ENCODE data around the gene HDAC4. TPM values are rescaled to one million over a fixed set of nuclear protein-coding genes. Genes with fewer than 3 reads are reported as not detected.

Gene HDAC4
- polyA plus RNA-seq, 5 donors = 7.9 to 11.8 (median 10.9) TPM

DNA sequence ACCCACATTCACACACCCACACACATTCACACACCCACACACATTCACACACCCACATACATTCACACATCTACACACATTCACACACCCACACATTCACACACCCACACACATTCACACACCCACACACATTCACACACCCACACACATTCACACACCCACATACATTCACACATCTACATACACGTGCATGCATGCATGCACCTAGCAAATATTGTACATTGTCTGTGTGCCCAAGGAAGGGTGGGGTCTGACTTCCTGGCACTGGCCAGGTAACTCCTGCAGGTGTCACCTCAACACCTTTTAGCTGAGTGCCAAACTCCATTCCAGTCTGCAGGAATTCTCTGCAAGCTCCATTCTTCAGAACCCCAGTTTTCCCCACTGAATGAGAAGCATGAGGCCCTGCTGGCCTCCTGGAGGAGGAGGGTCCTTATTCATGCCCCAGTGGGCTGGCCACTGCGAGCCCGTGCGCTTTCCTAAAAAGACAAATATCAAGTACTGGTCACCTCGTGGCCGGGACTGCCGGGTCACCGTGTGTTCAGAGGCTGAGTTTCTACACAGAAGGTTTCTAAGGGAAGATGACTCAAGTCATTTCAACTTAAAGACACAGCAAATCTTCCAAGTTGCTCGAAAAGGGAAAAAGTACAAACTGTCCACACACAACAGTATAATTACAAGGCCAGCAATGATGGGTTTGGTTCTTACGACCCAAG, 131.5 kb downstream of the HDAC4 start:
- DNase-seq = no peak

GRCh38 chr2:239268549-239268948, 132.3 kb downstream of the HDAC4 start:
- DNase-seq = no peak

DNA sequence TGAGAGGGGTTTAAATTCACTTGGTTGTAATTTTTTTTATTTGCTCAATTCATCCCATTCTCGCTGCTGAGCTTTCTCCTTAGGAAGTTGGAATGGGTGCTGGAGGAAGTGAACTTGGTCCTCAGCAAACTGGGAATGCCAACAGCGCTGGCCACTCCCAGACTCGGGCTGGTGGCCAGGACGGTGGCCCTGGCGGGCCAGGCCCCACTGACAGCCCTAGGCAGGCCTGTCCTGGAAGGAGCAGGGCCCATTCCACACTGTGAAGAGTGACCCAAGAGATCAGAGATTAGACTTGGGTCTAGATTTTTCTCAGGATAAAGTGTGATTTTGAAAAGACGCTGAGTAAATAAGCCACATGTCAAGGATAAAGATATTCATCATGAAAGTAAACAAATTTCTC, 132.7 kb downstream of the HDAC4 start:
- no peak for DNase-seq

GRCh38 chr2:239267288-239267951, 133.4 kb downstream of the HDAC4 start:
- peak; percentile 52 to 55 for DNase-seq

GRCh38 chr2:239266779-239267287, 134.0 kb downstream of the HDAC4 start:
- no peak for DNase-seq

- DNase-seq = no peak
These were observed 134.4 kb downstream of the HDAC4 start for GRCh38 chr2:239266434-239266766.

- DNase-seq = no peak
These were observed 135.0 kb downstream of the HDAC4 start for GRCh38 chr2:239265681-239266433.

DNA sequence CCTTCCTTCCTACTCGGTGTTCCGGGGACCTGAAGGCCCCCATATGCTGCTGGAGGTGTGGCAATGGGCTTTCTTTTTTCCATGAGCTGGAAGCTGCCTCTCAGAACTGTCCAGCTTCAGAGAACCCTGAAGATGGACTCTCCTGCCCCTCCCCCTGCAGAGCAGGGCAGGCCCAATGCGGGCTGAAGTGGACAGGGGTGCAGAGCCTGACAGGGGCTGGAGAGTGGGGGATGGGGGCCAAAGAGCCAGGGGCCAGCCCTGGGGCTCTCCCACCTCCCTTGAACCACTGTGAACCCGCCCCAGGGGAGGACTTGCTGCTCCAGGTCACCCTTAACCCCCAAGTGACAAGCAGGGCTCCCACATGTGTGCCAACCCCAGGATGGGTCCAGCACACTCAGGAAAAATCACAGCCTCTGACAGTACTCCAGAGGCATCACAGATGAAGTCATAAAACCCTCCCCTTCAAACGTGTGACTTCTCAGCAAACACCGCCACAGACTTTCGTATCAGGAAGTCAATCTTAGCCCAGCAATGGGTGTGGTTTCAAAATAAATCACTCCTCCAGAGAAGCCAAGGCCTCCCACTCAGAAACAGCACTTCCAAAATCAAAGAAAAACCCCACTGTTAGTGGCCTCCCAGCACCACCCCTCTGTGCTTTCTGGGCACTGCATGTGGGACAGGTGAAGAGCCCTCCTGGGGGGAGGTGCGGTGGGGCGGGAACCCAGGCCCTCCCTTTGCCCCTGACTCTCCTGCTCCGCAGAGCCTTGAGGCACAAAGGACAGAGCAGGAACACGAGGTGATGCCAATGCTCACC, 135.8 kb downstream of the HDAC4 start:
- DNase-seq = no peak

- DNase-seq = no peak
These were observed 136.4 kb downstream of the HDAC4 start for GRCh38 chr2:239264492-239264837.

- DNase-seq = no peak
These were observed 136.9 kb downstream of the HDAC4 start for GRCh38 chr2:239263669-239264491.

GRCh38 chr2:239263231-239263630, 137.6 kb downstream of the HDAC4 start:
- no peak for DNase-seq

- DNase-seq = no peak
These were observed 138.2 kb downstream of the HDAC4 start for GRCh38 chr2:239262484-239263230.

- DNase-seq = no peak
These were observed 138.9 kb downstream of the HDAC4 start for GRCh38 chr2:239261796-239262483.

DNA sequence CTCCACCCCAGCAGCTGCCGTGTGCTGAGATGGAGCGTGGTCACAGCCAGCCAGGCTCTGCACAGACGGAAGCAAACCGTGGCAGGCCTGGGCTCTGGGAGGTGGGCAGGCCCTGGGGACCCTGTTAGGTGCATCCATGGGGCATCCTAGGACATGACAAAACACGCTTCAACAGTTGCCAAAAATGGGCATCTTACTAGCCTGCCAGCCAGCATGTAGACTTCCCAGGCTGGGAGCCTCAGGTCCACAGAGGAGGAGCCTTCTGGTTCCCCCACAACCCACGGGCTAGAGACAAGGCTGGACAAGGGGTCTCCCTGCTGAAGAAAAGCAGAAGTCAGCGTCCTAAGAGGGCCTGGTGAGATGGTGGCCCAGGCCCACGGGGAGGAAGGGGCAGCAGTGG, 139.5 kb downstream of the HDAC4 start:
- no peak for DNase-seq

- no peak for DNase-seq
These were observed 140.1 kb downstream of the HDAC4 start for GRCh38 chr2:239260546-239261327.

DNA sequence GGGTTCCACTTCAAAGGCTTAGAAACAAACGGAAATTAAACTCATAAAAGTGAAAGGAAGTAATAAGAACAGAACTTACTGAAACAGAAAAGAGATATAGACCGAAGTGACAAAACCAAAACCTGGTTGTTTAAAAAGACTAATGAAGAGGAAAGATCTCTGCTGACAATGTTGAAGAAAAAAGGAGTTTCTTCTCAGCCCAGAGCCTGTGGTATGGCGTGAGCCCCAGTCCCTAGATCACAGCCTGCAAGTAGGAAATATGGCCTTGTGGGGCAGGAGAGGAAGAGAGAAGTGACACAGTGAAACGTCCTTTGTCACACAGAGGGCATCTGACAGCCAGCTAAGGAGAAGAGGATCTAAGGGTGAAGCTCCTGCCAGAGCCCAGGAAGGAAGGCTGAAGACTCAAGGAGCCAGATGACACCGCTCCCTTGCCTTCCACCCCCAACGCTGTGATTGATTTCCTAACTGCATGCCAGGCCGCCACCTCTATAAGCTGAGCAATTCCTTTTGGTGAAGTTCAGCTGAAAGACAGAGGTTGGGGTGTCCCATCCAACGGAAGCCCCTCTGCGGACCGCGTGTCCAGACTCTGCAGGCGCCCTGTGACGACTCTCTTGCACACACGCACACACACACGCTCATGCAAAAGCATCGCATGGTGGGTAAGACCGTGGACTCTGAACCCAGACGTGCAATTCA, 141.1 kb downstream of the HDAC4 start:
- no peak for DNase-seq

DNA sequence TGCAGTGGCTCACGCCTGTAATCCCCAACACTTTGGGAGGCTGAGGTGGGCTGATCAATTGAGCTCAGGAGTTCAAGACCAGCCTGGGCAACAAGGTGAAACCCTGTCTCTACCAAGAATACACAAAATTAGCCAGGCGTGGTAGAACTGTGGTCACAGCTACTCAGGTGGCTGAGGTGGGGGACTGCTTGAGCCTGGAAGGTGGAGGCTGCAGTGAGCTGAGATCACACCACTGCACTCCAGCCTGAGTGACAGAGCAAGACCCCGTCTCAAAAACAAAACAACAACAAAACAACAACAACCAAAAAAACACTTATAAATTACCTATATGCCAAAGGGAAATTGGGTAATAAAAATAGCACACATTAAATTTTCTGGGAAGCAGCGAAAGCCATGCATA, 141.6 kb downstream of the HDAC4 start:
- DNase-seq = no peak

- DNase-seq = no peak
These were observed 142.6 kb downstream of the HDAC4 start for GRCh38 chr2:239258248-239258647.

All from right lung (tissue), 5 donors.